Psoas muscle (tissue), 8 donors: Measurements from ENCODE around the gene USP21. TPM values are rescaled to one million over a fixed set of nuclear protein-coding genes. Genes with fewer than 3 reads are reported as not detected.

Experiments
- ATAC-seq, 4 donors: fragments of 200-7000 bp; cut with Tn5 transposase; one replicate each; pipeline ENCODE4 v1.9.1; 2020; ENCODE audit warnings: moderate library complexity in 3 of 4, mild to moderate bottlenecking in 2 of 4
- DNase-seq, 2 donors: peaks; one replicate each; pipeline ENCODE4 v3.0.0-alpha.2; 2020
- H3K27ac ChIP-seq: fragments of 200-600 bp; one replicate; pipeline ENCODE4 v1.8.0; 2022
- H3K27me3 ChIP-seq, 3 donors: fragments of 200-600 bp in 1 of 3; one replicate each; pipeline versions ENCODE4 v1.6.1 to v1.8.0; 2013 to 2022; ENCODE audit warnings: low read length in 2 of 3, mild to moderate bottlenecking in 2 of 3, moderate library complexity in 1 of 3; ENCODE audit not compliant: insufficient read depth in 3 of 3
- H3K36me3 ChIP-seq, 2 donors: fragments of 200-600 bp in 1 of 2; one replicate each; pipeline versions ENCODE4 v1.6.1 to v1.8.0; 2013 to 2022; ENCODE audit warnings: low read depth in 1 of 2, mild to moderate bottlenecking in 1 of 2, moderate library complexity in 1 of 2; ENCODE audit not compliant: insufficient read depth in 1 of 2
- H3K4me1 ChIP-seq: fragments of 200-600 bp; one replicate; pipeline ENCODE4 v1.8.0; 2022
- H3K4me3 ChIP-seq: fragments of 200-600 bp; one replicate; pipeline ENCODE4 v1.8.0; 2022; ENCODE audit warnings: mild to moderate bottlenecking
- H3K9me3 ChIP-seq: fragments of 200-600 bp; one replicate; pipeline ENCODE4 v1.8.0; 2022
- CTCF ChIP-seq: fragments of 200-600 bp; IDR thresholded peaks from one replicate; pipeline ENCODE4 v1.8.0; 2022; ENCODE audit warnings: antibody characterized with exemption
- WGBS, 3 donors: extraction: QIAGEN DNeasy Blood & Tissue Kit; methylation state at CpG; one replicate each; pipeline versions ENCODE4 v1.1.6 to v1.1.7; 2013; 5-methylcytosine and 5-hydroxymethylcytosine counted together
- intact Hi-C, 2 donors: fragments of 100-400 bp; cut with DNase I; formaldehyde crosslinking; loops; one replicate each; pipeline versions ENCODE4 v1.11.0 to v1.14.2; 2022
- polyA plus RNA-seq, 3 donors: library from polyadenylated mRNA; stranded (reverse); fragments of 200-250 nt; gene quantifications; one replicate each; pipeline ENCODE4 v1.2.3, GENCODE V29; 2013
- total RNA-seq, 4 donors: library from RNA; stranded (reverse); fragmentation: NEBNext Ultra II Directional in 2 of 4; extraction: Animal tissue kit (Norgen Biotek cat#: 25700) in 2 of 4; gene quantifications; one replicate each; pipeline versions ENCODE4 v1.2.1 to v1.2.4, GENCODE V29; 2021 to 2023
- donor health status: healthy with polysubstance abuse.
- donor health status: DM: no; HTN: no; CAD: no; lungs with moderate emphysema.
- donor health status: Bipolar disorder and iron deficiency.
- donor health status: healthy.
- donor health status: DM: yes; HTN: yes; CAD: no.
- donor health status: DM: no; HTN: no; CAD: no.
- donor health status: DM: no; HTN: no; CAD: no.
- donor health status: DM: yes; HTN: yes; CAD: no.

Gene USP21
- total and polyA plus RNA-seq, 7 donors, result 13.4 to 47.3 (median 22.9) TPM

DNA sequence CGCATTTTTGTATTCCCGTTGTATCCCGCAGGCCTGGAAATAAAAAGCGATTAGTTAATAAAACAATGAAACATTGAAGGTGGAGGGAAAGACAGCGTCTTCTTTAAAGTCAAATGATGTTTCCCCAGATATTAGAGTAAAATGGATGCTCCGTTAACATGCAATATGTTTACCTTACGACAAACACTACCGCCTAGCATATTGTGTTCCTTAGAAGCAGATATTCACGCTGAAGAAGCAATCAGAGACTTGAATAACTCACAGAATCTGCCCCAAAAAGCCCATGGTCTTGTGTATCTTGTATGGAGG lies 18.6 kb downstream of the USP21 start:
- ATAC-seq (no peak), DNase-seq (no peak)
- 67 to 78% (median 72%) methylated on average over 9 of the region's 9 CpGs for WGBS, 3 donors
- peak overlapping the region; percentile 91 for H3K27ac ChIP-seq
- peaks cover 16% of the 10 kb centered on the region for H3K4me1 ChIP-seq
- peak overlapping the region; percentile 77 for H3K4me3 ChIP-seq
- no peaks in the 10 kb centered on the region for H3K9me3 ChIP-seq
- peaks cover 6 to 35% of the 10 kb centered on the region in 2 donors for H3K36me3 ChIP-seq
- no peaks in the 10 kb centered on the region for H3K27me3 ChIP-seq
- no peak for TF ChIP-seq CTCF
- intact Hi-C loops, result loop anchor here in 1 of 2 donors (1.0 kb wide), 2 partner anchors 11 to 46 kb away; partner anchors contain the start of gene DEDD

DNA sequence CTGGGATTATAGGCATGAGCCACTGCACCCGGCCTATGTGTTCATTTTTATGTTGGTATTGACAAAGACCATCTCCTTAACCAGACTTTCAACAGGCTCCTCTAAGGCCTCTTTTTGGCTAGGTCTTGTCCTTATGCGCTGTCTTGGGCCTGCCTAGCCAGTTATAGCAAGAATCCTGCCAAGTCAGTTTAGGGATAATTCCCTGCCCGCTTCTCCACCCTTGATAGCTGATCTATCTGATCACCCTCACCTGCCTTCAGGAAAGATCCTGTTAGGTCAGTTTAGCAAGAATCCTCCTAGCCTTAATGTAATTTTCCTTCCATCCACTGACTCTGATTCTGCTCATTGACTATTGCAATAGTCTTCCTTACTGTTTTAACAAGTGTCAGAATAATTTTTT lies 20.4 kb downstream of the USP21 start:
- TF ChIP-seq CTCF, result no peak

DNA sequence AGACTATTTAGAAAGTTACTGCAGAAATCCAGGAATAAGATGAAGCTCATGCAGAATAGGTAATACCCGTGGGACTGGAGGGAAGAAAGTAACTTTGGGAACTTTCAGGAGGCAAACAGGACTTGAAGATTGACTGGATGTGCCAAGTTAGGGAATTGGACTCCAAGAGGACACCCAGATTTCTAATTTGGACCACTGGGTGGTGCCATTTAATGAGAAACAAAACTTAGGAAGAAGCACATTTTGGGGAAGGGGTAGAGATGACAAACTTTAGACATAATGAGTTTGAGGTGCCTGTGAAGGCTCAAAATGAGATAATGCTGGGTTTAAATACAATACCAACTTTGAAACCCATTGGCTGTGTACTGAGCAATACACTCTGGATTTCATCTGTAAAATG lies 21.3 kb downstream of the USP21 start:
- Histone ChIP-seq H3K27me3 (no peaks in the 10 kb centered on the region), H3K4me1 (peaks cover 21% of the 10 kb centered on the region), H3K27ac (no peak overlapping the region), H3K4me3 (no peak overlapping the region), H3K9me3 (no peaks in the 10 kb centered on the region), H3K36me3 (peaks cover 0 to 8% of the 10 kb centered on the region in 2 donors)
- WGBS, 3 donors, result 52 to 75% (median 53%) methylated on average over 1 of the region's 1 CpG
- DNase-seq (no peak), ATAC-seq (no peak)
- intact Hi-C loops, result no loop called here
- peak; percentile 7 for TF ChIP-seq CTCF

More for the DNA sequence above, 20.4 kb downstream of the USP21 start:
- 93 to 98% (median 96%) methylated on average over 3 of the region's 3 CpGs for WGBS, 3 donors
- ATAC-seq, result no peak
- intact Hi-C loops, result no loop called here
- Histone ChIP-seq H3K36me3 (peaks cover 0 to 17% of the 10 kb centered on the region in 2 donors), H3K9me3 (no peaks in the 10 kb centered on the region), H3K4me3 (no peak overlapping the region), H3K4me1 (peaks cover 17% of the 10 kb centered on the region), H3K27me3 (no peaks in the 10 kb centered on the region), H3K27ac (no peak overlapping the region)
- DNase-seq, result peak in 1 of 2 donors; percentile 2

- H3K4me1 ChIP-seq, result peaks cover 16% of the 10 kb centered on the region
- no peaks in the 10 kb centered on the region for H3K9me3 ChIP-seq
- H3K27ac ChIP-seq, result no peak overlapping the region
- intact Hi-C loops, result no loop called here
- DNase-seq (peak in 1 of 2 donors; percentile 3), ATAC-seq (no peak)
- H3K4me3 ChIP-seq, result no peak overlapping the region
- no peak for TF ChIP-seq CTCF
- no peaks in the 10 kb centered on the region for H3K27me3 ChIP-seq
- 98 to 100% (median 100%) methylated on average over 1 of the region's 1 CpG for WGBS, 3 donors
- no peaks in the 10 kb centered on the region for H3K36me3 ChIP-seq
These were observed 22.9 kb downstream of the USP21 start for GRCh38 chr1:161182214-161182613.

GRCh38 chr1:161185282-161185682 lies 26.0 kb downstream of the USP21 start:
- peak; percentile 68 to 77 for DNase-seq
- 4 to 5% (median 4%) methylated on average over 3 of the region's 3 CpGs for WGBS, 3 donors
- peak; percentile 64 to 79 (median 68) for ATAC-seq
- no peaks in the 10 kb centered on the region for H3K36me3 ChIP-seq
- H3K4me1 ChIP-seq, result peaks cover 16% of the 10 kb centered on the region
- H3K9me3 ChIP-seq, result no peaks in the 10 kb centered on the region
- peak overlapping the region; percentile 69 for H3K27ac ChIP-seq
- no peaks in the 10 kb centered on the region for H3K27me3 ChIP-seq
- H3K4me3 ChIP-seq, result no peak overlapping the region
- no peak for TF ChIP-seq CTCF
- intact Hi-C loops, result no loop called here
